ENCODE measurements around the gene GGTLC1. TPM values are rescaled to one million over a fixed set of nuclear protein-coding genes. Genes with fewer than 3 reads are reported as not detected.

The GGTLC1 gene
- total RNA-seq, 1 donor from 2014 or later = not detected

GRCh38 chr20:23974966-23975365 is 13.6 kb downstream of the GGTLC1 start:
- H3K27ac Mint-ChIP-seq (ENCODE audit: unreplicated experiment) = no peak overlapping the region
- no peak overlapping the region for H3K4me3 Mint-ChIP-seq (ENCODE audit: unreplicated experiment)
- peaks cover 3% of the 10 kb centered on the region for H3K9me3 Mint-ChIP-seq (ENCODE audit: unreplicated experiment)
- DNase-seq = no peak
- H3K36me3 Mint-ChIP-seq (ENCODE audit: unreplicated experiment) = peaks cover 8% of the 10 kb centered on the region
- peaks cover 11% of the 10 kb centered on the region for H3K4me1 Mint-ChIP-seq (ENCODE audit: low read depth, unreplicated experiment)
- TF ChIP-seq, protein P1, sequence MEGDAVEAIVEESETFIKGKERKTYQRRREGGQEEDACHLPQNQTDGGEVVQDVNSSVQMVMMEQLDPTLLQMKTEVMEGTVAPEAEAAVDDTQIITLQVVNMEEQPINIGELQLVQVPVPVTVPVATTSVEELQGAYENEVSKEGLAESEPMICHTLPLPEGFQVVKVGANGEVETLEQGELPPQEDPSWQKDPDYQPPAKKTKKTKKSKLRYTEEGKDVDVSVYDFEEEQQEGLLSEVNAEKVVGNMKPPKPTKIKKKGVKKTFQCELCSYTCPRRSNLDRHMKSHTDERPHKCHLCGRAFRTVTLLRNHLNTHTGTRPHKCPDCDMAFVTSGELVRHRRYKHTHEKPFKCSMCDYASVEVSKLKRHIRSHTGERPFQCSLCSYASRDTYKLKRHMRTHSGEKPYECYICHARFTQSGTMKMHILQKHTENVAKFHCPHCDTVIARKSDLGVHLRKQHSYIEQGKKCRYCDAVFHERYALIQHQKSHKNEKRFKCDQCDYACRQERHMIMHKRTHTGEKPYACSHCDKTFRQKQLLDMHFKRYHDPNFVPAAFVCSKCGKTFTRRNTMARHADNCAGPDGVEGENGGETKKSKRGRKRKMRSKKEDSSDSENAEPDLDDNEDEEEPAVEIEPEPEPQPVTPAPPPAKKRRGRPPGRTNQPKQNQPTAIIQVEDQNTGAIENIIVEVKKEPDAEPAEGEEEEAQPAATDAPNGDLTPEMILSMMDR (IDR thresholded peaks at IDR 0.05; ENCODE audit: partially characterized antibody, unreplicated experiment) = no peak
- H3K27me3 Mint-ChIP-seq (ENCODE audit: unreplicated experiment) = peaks cover 4% of the 10 kb centered on the region

GRCh38 chr20:23971310-23971709 is 17.3 kb downstream of the GGTLC1 start:
- Mint-ChIP-seq H3K9me3 (ENCODE audit: unreplicated experiment) (peaks cover 3% of the 10 kb centered on the region), H3K36me3 (ENCODE audit: unreplicated experiment) (peaks cover 27% of the 10 kb centered on the region), H3K4me3 (ENCODE audit: unreplicated experiment) (no peak overlapping the region)

GRCh38 chr20:23970049-23970448 is 18.5 kb downstream of the GGTLC1 start:
- no peak overlapping the region for H3K27ac Mint-ChIP-seq (ENCODE audit: unreplicated experiment)
- peaks cover 37% of the 10 kb centered on the region for H3K36me3 Mint-ChIP-seq (ENCODE audit: unreplicated experiment)
- H3K4me1 Mint-ChIP-seq (ENCODE audit: low read depth, unreplicated experiment) = peaks cover 12% of the 10 kb centered on the region
- H3K9me3 Mint-ChIP-seq (ENCODE audit: unreplicated experiment) = peaks cover 7% of the 10 kb centered on the region
- TF ChIP-seq, protein P1 (IDR thresholded peaks at IDR 0.05; ENCODE audit: partially characterized antibody, unreplicated experiment) = no peak
- no peak for DNase-seq
- H3K27me3 Mint-ChIP-seq (ENCODE audit: unreplicated experiment) = no peaks in the 10 kb centered on the region
- no peak overlapping the region for H3K4me3 Mint-ChIP-seq (ENCODE audit: unreplicated experiment)

More at GRCh38 chr20:23971310-23971709, 17.3 kb downstream of the GGTLC1 start:
- peaks cover 13% of the 10 kb centered on the region for H3K4me1 Mint-ChIP-seq (ENCODE audit: low read depth, unreplicated experiment)
- no peak for DNase-seq
- peaks cover 1% of the 10 kb centered on the region for H3K27me3 Mint-ChIP-seq (ENCODE audit: unreplicated experiment)
- H3K27ac Mint-ChIP-seq (ENCODE audit: unreplicated experiment) = no peak overlapping the region
- TF ChIP-seq, protein P1 (IDR thresholded peaks at IDR 0.05; ENCODE audit: partially characterized antibody, unreplicated experiment) = no peak

DNA sequence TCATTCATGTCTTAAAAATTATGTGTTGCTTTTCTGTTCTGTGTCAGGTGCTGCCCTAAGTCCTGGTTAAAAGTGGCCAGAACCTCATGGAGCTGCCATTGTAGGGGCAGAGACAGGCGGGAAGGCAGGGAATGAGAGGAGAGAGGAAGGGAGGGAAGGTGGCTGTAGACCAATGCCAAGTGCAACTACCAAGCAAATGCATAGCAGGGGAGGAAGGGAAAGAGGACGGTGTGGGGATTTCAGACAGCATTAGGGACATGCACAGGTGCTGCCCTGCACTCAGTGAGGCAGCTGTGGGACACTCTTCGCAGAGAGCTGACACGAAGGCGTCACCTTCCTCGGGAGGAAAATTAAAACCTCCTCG is 21.0 kb downstream of the GGTLC1 start:
- no peaks in the 10 kb centered on the region for H3K27me3 Mint-ChIP-seq (ENCODE audit: unreplicated experiment)
- H3K4me3 Mint-ChIP-seq (ENCODE audit: unreplicated experiment) = no peak overlapping the region
- peaks cover 7% of the 10 kb centered on the region for H3K9me3 Mint-ChIP-seq (ENCODE audit: unreplicated experiment)
- TF ChIP-seq, protein P1 (IDR thresholded peaks at IDR 0.05; ENCODE audit: partially characterized antibody, unreplicated experiment) = no peak
- H3K36me3 Mint-ChIP-seq (ENCODE audit: unreplicated experiment) = peaks cover 29% of the 10 kb centered on the region
- H3K27ac Mint-ChIP-seq (ENCODE audit: unreplicated experiment) = no peak overlapping the region
- no peak for DNase-seq
- H3K4me1 Mint-ChIP-seq (ENCODE audit: low read depth, unreplicated experiment) = peaks cover 7% of the 10 kb centered on the region

- Mint-ChIP-seq H3K36me3 (ENCODE audit: unreplicated experiment) (peaks cover 34% of the 10 kb centered on the region), H3K4me3 (ENCODE audit: unreplicated experiment) (no peak overlapping the region), H3K9me3 (ENCODE audit: unreplicated experiment) (peaks cover 10% of the 10 kb centered on the region), H3K27ac (ENCODE audit: unreplicated experiment) (no peak overlapping the region), H3K4me1 (ENCODE audit: low read depth, unreplicated experiment) (peaks cover 6% of the 10 kb centered on the region), H3K27me3 (ENCODE audit: unreplicated experiment) (no peaks in the 10 kb centered on the region)
- DNase-seq = no peak
- TF ChIP-seq, protein P1 (IDR thresholded peaks at IDR 0.05; ENCODE audit: partially characterized antibody, unreplicated experiment) = no peak
Observed at GRCh38 chr20:23966927-23967615, 21.5 kb downstream of the GGTLC1 start.

All from glutamatergic neuron (in vitro differentiated cells).